ENCODE measurements around the gene DAB2IP.

DNA sequence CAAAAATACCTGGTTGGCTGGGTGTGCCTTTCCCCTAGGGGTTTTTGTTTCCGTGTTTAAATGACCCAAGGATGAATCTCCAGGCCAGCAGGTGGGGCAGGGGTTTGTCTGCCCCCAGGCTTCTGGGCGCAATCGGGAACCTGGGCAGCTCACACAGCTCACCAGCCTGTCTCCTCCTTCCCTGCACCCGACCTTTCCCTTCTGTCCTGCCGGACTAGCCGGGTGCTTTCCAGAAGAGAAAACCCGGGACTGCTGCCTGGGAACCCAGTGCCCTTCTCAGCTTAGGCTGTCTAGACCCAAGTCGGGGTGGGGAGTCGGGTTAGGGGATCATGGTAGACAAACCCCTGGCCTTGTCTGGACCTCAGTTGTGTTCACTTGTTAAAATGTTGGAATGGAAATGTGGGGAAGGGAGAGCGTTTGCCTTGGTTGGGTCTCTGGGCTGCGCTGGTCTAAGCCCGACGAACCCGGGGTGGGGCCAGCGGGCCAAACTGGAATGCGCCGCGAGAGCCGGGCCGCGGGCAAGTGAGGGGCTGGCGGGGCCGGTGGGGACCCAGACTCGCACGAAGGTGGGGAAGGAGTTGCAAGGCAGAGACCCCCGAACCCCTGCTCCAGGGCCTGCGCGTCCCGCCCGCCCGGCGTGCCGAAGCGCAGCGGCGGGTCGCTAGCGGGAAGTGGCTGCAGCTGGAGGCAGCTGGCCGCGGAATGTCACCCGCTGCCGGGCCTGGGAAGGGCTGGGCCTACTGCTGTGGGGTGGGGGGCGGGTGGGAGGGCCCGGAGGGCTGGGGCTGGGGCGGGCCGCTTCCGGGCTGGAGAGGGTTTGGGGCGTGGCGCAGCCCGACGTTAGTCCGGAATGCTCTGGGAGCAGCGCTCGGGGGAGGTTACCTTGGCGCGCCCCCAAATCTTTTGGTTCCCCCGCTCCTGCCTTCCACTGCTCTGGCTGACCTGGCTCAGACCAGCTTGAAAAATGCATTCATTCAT, 84.6 kb downstream of the DAB2IP start:
- TF ChIP-seq, protein P1, sequence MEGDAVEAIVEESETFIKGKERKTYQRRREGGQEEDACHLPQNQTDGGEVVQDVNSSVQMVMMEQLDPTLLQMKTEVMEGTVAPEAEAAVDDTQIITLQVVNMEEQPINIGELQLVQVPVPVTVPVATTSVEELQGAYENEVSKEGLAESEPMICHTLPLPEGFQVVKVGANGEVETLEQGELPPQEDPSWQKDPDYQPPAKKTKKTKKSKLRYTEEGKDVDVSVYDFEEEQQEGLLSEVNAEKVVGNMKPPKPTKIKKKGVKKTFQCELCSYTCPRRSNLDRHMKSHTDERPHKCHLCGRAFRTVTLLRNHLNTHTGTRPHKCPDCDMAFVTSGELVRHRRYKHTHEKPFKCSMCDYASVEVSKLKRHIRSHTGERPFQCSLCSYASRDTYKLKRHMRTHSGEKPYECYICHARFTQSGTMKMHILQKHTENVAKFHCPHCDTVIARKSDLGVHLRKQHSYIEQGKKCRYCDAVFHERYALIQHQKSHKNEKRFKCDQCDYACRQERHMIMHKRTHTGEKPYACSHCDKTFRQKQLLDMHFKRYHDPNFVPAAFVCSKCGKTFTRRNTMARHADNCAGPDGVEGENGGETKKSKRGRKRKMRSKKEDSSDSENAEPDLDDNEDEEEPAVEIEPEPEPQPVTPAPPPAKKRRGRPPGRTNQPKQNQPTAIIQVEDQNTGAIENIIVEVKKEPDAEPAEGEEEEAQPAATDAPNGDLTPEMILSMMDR (IDR thresholded peaks at IDR 0.05): no peak
- TF ChIP-seq POLR2A (IDR thresholded peaks at IDR 0.05) (peak; percentile 35 to 58), EP300 (IDR thresholded peaks at IDR 0.05) (peak in 1 of 2 donors; percentile 89)

Data from tibial nerve (tissue), 4 donors.